ENCODE data around the gene ZNF669.

DNA sequence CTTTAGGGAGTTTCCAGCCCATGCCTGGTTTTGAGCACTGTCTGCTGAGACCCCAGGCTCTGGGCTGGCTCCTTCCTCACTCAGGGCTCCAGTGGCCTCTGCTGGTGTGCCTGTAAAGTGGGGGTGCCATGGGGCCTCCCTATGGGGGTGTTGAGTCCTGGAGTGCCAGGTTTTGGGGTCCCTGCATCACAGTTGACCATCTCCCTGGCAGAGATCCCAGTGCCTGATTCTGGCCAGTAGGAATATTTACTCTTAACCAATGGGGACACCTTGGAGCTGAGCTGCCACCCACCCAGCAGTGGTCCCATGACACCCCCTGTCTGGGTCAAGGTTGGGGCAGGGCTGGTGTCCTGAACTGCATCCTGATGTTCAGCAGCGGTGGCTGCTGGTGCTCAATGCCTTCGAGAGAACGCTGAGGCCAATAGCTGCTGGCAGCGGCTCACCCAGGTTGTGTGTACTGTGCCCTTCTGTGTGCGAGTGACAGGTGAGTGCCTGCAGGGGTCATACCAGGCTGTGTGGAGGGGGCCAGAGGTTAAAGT lies 9.6 kb upstream of the ZNF669 start:
- TF ChIP-seq POLR2AphosphoS5 (IDR thresholded peaks at IDR 0.05) (no peak), CTCF (IDR thresholded peaks at IDR 0.05) (no peak), POLR2A (IDR thresholded peaks at IDR 0.05) (no peak)

Measured in gastroesophageal sphincter (tissue), 3 donors.